DMS53 treated with DMSO at 0.1 percent for 48 hours (cell line): ENCODE results near the gene FOXO6.

Experiments used
- DNase-seq: peaks from one replicate; lab custom pipeline; 2025; ENCODE audit not compliant: unreplicated experiment; lab: John Stamatoyannopoulos, UW

FOXO6 gene

DNA sequence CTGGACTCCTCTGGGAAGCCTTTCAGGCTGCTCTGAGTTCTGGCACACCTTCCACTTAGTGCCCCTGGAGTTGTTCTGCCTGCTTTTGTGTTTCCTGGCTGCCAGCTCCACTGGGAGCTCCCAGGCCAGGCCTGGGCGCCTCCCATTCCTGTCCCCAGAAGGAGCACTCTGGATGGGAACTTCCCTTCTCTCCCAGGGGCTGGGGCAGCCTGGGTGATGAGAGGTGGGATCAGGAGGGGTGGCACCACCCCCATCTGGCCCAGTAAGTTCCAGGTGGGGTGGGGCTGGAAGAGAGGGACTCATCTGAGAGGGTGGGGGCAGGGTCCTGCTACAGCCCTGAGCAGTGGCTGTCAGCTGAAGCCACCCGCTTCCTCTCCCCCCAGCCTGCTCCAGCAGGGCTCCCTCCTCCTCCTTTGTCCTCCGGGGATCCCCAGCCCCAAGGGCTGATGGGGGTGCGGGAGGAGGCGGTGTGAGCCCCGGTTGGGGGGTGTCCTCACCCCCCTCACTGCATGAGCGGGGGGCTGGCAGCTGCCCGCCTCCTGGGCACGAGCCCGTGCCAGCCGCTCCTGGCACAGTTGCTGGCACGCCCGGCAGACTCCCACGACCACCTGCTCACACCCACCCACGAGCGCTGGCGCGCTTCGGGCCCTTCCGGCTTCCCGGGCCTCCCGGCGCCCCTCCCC is 4.7 kb downstream of the FOXO6 start:
- peak; percentile 38 for DNase-seq

DNA sequence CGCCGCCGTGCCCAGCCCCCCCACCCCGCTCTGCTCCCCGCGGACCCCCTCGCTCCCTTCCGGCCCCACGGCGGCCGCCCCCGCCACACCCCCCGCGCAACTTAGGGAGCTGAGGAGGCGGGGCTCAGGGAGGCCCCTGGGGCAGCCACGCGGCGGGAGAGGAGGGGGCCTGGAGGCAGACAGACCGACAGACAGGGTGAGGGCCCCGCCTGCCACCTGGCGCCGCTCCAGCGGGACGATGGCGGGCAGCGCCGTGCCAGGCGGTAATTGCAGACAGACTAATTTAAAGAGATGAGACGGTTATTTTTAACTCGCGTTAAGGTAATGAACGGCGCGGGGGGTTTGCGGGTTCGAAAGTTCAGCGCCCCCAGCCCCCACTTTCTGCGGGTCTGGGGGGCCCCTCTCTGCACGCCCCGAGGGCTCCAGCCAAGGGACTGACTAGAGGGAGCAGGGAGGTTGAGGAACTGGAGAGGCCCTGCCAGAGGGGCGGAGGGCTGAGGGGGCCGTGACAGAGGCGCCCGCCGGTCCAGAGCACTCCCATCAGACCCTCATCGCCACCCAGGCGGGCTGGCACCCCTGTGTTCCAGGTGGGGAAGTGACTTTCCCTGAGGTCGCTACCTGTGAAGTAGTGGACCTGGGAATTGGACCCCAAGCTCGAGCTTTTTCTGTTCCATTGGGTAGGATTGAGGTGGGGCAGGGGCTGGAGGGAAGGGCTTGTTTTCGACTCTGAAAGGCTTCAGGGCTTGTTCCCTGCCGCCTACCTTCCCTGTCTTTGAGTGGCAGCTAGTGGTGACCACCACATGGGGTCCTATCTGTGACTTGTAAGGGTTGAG is 5.4 kb downstream of the FOXO6 start:
- no peak for DNase-seq

GRCh38 chr1:41367288-41367642 is 6.0 kb downstream of the FOXO6 start:
- no peak for DNase-seq

DNA sequence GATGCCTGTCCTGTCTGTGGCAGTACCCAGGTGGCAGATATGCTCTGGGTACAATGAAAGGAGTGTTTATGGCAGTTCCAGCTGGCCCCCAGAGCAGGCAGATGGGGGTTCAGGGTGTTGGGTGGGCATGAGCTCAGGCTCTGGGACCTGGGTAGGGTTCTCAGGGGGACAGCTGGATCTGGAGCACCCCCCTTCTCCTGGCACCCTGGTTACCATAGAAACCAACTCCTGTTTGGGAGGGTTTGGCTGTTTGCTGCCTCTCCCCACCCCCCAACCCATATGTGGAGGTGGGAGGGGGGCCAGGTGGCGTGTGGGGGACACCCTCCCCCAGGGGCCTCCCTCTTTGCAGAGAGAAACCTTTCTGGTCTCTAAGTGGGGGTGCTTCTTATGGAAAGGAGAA is 7.1 kb downstream of the FOXO6 start:
- no peak for DNase-seq

DNA sequence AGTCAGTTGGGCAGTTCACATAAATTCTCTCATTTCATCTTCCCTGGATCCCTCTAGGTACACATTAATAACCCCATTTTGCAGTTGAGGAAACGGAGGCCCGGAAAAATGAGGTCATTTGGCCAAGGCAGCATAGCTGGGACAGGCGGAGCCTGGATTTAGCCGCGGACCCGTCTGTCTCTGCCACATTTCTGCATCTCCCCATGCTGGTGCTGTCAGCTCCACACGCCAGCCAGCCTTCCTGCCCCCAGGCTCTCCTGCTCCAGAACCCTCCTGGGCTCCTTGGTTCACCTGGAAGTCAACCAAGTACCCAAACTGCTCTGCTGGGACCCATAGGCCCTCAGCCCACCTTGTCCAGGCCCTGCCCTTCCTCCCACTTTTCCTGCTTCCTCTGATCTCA is 7.6 kb downstream of the FOXO6 start:
- no peak for DNase-seq

DNA sequence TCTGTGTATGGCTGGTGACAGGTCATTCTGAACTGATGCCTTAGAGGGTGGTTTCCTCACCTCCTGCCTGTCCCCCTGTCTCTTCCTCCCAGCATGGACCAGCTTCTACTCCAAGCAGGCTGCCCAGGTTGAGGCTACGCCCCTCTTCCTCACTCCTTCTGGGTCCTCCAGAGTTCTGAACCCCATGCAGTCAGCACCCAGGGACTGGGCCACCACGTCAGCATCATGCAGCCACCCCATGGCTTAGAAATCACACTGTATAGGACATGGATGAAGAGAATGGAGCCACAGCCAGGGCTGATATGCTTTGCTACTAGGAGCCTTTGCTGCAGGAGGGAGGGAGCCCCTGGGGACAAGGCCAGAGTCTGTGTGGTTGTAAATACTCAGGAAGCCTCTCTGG is 8.3 kb downstream of the FOXO6 start:
- no peak for DNase-seq

GRCh38 chr1:41370225-41370624 is 9.0 kb downstream of the FOXO6 start:
- no peak for DNase-seq

DNA sequence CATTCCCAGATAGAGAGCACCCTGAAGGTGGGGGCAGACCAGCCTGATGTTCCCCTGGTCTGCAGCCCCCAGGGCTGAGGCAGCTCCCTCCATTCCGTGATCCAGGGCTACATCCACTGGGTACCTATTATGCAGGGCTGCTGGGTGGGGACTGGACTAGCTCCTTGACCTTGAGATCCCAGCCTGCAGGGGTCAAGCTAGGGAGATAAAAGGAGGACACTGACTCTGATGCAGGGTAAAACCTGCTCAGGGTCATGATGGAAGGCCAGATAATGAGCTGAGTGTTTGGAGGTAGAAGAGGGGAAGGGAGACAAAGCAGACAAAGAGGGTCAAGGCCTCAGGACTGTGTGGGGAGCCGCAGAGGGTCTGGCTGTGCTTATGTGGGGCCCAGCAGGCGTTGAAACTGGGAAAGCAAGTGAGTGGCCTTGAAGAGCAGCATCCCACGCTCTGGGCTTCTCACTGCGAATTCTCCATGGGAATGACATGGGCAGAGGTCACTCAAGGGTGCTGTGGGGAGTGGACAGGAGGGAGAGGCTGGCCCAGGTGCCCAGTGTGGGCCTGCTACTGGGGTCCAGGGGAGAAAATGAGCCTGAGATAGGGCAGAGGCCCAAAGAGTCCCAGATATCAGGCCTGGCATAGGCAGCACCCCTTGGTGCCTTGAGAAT is 9.7 kb downstream of the FOXO6 start:
- DNase-seq: no peak

- DNase-seq: peak; percentile 89
Observed at GRCh38 chr1:41371630-41372599, 10.7 kb downstream of the FOXO6 start.

DNA sequence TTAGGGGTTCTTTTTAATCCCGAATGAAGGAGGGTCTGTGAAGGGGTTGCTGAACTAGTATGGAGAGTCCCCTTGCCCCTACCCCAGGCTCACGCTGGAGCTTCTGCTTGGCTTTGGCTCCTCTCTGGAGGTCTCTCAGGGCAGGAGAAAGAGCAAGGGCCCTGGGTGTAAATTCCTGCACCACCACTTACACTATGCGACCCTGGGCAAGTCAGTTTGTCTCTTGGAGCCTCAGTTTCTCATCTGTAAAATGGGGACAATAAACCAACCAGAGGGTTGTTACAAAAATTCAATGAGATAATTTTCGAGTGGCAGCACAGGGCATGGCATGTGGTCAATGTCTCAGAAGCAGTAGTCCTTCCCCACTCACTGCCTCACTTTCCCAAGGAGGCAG is 11.4 kb downstream of the FOXO6 start:
- no peak for DNase-seq

- DNase-seq: no peak
Observed at GRCh38 chr1:41373373-41373772, 12.1 kb downstream of the FOXO6 start.

DNA sequence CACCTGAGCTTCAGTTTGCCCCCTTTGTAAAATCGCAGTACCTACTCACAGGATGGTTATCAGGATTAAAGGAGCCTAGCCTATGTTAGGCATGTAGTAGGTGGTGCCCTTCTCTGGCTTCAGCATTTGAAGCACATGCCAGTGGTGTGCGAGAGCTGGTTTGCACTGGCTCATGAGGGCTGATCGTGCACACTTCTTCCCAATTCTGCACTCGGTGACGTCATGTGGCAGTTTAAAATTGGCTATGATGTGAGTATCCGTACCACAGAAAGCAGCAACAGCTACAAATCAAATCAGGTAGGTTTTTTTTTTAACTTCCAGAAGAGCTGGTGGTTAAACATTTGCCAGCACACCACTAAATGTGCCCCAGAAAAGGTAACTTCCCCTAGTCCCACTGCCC is 13.5 kb downstream of the FOXO6 start:
- no peak for DNase-seq

- DNase-seq: no peak
Observed at GRCh38 chr1:41377397-41377796, 16.2 kb downstream of the FOXO6 start.

- DNase-seq: no peak
Observed at GRCh38 chr1:41378222-41378621, 17.0 kb downstream of the FOXO6 start.

- DNase-seq: no peak
Observed at GRCh38 chr1:41378999-41379737, 17.9 kb downstream of the FOXO6 start.

DNA sequence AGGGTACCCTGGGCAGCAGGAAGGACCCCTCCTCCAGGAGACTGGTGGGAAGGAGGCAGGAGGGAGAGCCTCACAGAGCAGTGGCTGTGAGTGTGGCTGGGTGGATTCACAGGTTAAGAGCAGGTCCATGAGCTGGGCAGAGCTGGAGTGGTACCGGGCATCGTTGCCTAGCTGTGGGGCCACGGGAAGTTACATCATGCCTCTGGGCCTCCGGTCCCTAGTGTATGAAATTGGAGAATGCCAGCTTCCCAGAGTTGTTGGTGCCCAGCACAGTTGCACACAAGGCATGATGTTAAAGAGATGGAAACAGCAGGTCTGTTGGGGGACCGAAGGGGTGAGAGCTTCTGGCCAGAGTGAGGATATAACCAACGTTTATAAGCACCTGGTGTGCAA is 18.5 kb downstream of the FOXO6 start:
- no peak for DNase-seq

DNA sequence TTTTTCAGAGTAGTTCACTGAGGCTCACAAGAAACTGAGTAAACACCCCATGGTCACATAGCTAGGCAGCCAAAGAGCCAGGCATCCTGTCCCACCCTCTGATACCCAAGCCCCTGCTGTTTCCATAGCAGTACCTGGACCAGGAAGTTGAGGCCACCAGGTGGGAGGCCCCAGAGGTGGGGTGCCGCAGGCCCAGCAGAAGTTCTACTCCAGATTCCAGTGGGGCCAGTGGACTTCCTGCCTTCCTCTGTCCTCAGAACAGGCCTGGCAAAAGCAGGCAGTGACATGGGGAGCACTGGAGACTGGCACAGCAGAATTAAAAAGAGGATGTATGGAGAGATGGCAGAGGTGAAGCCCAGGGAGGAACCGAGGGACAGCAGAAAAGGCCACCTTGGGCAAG is 19.0 kb downstream of the FOXO6 start:
- no peak for DNase-seq

DNA sequence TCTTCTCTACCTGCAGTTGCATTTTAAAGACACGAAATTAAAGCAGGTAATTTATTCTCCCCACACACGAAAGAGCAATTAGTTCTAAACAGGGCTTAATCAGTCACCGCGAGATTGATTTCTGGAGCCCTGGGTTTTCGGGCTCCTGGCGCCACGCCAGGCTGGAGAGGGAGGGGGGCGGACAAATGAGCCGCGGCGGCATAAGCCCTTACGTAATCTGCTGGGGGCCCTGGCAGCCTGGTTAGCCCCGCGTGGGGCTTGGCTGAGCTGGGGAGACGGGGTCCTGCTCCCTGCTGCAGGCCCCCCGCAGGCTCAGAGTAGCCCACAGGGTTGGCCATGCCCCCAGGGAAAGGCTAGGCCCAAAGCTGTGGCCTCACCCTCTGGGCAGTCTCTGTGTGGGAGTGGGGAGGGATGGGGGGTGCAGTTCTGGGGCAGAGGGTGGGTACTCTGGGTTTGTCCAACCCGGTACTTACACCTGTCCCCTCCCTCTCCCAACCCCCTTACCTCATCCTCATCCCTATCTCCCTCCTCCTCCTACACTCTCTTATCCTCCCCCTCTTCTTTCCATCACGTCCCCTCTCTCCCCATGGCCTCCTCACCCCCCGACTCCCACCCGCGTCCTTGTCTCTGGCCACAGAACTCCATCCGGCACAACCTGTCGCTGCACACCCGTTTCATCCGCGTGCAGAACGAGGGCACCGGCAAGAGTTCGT is 19.9 kb downstream of the FOXO6 start:
- no peak for DNase-seq

- DNase-seq: no peak
Observed at GRCh38 chr1:41381692-41382479, 20.7 kb downstream of the FOXO6 start.
